HG03097 (cell line): ENCODE measurements around the gene PARD6G.

Source experiments
- ATAC-seq: cut with Tn5 transposase; IDR thresholded peaks from one replicate; pipeline ENCODE4 v1.9.1; 2021; ENCODE audit not compliant: unreplicated experiment, low FRiP score

Gene PARD6G

DNA sequence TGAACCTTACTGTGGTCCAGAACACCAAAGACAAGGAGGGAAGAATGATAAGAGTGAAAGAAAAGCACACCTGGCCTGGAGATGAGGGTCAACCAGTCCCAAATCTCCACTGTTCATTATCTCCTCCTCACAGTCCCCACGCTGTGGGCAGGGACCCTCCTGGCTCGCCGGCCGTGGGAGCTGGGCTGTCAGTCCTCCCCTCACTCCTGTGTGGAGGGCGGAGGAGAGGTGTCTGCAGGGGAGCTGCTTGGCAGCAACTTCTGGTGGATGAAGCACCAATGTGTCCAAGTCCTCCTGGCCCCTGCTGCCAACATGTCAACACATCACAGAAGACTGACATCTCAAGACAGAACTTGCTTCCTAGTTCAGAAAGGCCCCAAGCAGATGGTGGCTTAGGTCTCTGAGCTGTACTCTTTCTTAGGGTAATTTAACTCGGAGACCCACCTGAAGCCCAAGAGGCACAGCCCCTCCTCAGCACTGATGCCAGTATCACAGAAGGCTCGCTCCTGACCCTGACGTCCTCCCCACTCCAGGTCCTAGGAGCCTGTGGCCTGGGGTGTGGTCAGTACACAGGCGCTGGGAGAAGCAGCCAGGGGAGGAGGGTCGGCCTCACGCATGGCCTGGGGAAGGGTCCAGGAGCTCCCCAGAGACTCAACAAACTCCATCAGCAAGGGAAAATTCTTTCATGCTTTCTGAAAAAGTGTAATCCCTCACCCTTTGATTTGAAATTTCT is 54.5 kb downstream of the PARD6G start:
- no peak for ATAC-seq

GRCh38 chr18:80191907-80192652 is 55.2 kb downstream of the PARD6G start:
- ATAC-seq, result no peak

- no peak for ATAC-seq
Measured at GRCh38 chr18:80191264-80191663, 56.0 kb downstream of the PARD6G start.

DNA sequence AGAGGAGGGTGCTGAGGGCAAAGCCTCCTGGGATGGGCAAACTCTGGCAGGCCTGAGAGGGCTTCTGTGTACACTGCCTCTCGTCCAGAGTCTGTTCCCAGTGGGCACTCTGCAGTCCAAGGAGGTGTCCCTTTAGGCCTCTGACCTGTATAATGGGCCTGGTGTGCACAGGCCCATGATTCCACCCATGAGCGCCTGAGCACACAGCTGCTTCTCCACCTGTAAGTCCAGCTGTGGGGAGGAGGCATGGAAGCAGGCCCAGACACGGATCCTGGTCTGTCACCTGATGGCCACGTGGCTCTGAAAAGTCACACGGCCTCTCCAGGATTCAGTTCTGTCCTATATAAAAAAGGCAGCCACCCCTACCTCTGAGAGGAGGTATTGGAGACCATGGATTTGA is 57.0 kb downstream of the PARD6G start:
- no peak for ATAC-seq

GRCh38 chr18:80189531-80189865 is 57.8 kb downstream of the PARD6G start:
- ATAC-seq, result no peak

- ATAC-seq, result no peak
Measured at GRCh38 chr18:80188643-80189530, 58.4 kb downstream of the PARD6G start.

DNA sequence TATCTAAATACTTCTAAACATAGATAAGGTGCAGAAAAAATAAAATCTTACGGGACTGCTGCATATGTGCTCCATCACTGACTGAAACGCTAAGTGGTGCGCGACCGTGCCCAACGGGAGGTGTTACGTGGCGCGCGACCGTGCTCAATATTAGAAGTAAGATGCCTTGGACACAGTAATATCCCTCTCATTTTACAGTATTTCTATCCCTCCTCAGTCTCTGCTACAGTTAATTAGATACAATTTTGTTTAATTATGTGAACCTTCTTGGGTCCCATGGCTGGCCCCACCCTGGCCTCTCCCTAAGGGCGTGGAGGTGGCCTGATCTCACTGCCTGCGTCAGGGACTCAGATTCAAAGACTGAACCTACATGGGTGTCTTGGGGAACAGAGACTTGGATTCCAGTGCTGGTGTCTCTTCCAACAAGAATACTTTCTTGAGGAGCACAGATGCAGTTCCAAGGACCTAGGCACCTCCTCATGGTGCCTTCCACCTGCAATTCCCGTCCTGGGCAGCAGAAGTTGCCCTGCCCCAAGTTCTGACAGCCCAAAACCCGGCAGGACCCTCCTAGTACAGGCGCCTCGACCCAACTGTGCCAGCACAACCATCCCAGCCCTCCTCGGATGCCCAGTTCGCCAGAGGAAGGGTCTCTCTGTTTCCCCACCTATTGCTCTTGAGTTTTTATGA is 59.2 kb downstream of the PARD6G start:
- no peak for ATAC-seq

DNA sequence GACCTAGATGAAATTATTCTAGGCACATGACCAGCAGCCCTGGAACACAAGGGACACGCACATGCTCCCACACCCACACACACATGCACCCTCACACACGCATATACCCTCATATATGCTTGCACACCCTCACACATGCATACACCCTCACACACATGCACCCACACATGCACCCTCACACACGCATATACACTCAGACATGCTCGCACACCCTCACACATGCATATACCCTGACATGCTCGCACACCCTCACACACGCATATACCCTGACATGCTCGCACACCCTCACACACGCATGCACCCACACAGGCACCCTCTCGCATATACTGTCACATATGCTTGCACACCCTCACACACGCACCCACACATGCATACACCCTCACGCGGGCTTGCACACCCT is 61.8 kb downstream of the PARD6G start:
- ATAC-seq, result no peak

DNA sequence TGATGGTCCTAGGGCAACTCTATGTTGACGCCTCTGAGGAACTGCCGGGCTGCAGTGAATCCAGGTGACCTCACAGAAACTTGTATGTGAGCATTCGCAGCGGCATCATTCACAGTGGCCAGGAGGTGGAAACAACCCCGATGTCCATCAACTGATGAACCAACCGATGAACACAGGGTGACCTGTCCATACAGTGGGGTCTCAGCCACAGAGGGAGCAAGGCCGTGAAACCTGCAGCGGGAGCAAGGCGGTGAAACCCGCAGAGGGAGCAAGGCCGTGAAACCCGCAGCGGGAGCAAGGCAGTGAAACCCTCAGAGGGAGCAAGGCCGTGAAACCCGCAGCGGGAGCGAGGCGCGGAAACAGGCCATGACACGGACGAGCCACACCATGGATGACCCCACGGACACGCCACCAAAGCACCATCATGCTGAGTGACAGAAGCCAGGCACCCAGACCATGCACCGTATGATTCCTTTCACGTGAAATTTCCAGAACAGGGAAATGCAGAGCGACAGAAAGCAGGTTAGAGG is 63.0 kb downstream of the PARD6G start:
- no peak for ATAC-seq

DNA sequence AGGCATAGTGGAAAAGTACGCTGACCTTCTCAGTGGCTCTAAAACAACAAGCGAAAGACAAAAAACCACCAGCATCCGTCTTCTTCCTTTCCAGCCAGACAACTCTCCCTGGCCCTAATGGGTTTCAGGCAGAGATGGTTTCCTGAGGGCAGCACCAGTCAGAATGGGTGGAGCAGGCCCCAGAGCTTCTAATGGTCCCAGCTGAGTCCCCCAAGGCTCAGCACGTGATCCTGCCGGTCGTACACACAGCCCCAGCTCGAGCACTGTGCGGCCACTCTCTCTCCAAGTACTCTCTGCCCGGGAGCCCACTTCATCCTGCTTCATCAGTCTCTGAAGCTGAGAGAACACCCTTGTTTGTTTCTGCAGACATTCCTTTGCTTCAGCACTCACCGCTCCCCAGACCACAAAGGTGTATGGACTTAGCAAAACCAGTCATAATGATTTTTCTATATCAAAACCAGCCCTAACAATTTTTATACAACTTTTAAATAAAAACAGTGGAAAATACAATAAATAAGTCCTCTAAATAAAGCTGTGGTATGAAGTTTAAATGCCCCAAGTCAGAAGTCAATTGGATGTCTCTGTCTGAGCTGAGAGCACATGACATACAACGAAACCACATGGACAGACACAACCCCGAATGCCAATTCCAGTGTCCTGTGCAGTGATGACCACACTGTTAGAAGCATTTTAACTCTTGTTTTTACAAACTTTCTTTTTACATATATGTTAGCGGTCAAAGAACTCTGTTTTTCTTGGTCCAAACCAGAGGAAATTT is 63.9 kb downstream of the PARD6G start:
- no peak for ATAC-seq

DNA sequence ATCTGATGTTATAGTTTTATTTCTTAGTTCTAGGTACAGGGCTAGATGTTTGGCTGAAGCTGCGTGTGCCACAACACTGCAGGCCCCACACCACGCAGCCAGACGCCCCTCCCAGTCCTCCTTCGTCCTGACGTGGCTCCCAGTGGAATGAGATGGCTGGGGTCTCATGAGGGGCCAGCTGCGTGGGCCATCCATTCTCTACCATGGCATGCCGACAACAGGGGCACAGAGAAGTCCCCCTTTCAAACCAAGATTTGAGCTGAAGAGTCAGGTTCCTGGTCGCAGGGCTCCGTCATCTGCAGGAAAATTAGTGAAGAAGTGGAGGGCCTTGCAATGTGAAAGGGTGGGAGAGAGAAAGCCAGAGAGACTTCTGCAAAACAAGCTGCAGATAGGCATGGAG is 64.5 kb downstream of the PARD6G start:
- ATAC-seq, result no peak

GRCh38 chr18:80181642-80182461 is 65.5 kb downstream of the PARD6G start:
- no peak for ATAC-seq

DNA sequence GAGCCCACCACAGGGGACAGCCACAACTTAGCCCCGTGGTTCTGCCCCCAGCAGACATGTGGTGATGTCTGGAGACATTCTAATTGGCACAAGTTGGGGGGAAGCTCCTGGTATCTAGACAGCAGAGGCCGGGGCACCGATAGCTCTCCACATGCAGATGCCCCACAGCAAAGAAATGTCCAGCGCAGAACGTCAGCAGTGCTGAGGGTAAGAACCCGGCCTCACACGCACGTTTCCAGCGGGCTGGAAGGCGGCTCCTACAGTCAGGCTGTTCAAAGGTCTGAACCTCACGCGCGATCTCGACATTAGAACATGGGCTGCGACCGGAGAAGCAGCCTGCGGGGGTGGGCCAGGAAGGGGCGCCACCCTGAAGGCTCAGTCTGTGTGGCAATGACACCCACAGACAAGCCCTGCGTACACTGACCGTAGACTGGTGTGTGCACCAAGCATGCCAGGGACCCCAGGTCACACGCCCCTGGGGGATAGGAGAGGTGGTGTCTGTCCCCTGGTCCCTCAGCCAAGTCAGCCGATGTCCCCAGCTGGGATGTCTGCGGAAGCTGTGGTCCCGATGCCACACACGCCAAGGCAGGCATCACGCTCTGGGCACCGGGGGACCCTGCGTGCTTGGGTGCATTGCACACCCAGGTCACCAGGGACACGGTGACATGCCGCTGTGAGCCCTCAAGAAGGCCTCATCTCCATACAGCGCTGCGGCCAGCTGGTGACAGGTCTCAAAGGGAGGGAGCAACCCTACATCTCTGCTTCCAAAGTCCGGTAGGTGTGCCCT is 66.3 kb downstream of the PARD6G start:
- ATAC-seq, result no peak

DNA sequence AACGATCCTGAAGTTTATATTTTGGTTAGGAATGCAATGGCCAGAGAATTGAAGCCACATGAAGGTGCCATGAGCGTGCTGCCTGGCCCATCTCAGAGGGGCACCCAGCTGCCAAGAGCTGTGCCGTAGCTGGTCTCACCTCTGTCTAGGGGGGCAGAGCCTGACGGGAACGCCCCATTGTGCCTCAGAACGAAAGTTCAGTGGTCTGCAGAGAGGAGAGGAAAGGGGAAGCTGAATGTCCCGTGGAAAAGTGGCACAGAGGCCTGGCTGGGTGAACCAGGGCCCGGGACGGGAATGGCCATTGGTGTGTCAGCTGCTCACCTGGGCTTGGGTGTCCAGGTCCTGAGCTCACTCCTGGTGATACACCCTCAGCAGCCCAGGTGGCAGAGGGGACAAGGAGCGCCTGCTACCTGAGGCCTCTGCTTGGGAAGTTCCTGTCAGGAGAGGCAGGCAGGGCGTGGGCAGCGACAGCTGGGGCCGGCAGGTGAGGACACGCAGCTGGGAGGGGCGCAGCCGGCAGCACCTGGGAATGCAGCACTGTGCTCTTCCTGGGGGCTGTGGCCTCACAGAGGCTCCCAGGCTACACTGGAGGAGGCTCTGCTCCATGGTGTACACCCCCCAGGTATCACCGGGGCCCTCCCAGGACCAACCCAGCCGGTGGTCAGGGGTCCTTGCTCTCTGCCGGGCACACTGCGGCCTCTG is 67.3 kb downstream of the PARD6G start:
- no peak for ATAC-seq

GRCh38 chr18:80178935-80179818 is 68.1 kb downstream of the PARD6G start:
- no peak for ATAC-seq

- ATAC-seq, result no peak
Measured at GRCh38 chr18:80177128-80177527, 70.2 kb downstream of the PARD6G start.
